Effector memory CD4-positive, alpha-beta T cell (primary cell): ENCODE data around the gene RNF213.
A peak's percentile ranks its signal among the peaks of the same experiment; 100 is the strongest.
"Not testable (repeated sequence)": the region's sequence is repeated elsewhere in the genome, so short reads cannot be mapped to it uniquely, and the experiment has no call there.

Experiments
- DNase-seq, 3 donors: peaks; one replicate each; pipeline ENCODE4 v3.0.0-alpha.2; 2020
- H3K27ac ChIP-seq: 2 replicates; pipeline ENCODE4 v1.7.0; 2013; ENCODE audit warnings: mild to moderate bottlenecking, low read length, moderate library complexity; ENCODE audit not compliant: insufficient read depth, poor library complexity, severe bottlenecking
- H3K27me3 ChIP-seq: replicated peaks from 2 replicates; pipeline ENCODE4 v1.7.0; 2013; ENCODE audit warnings: mild to moderate bottlenecking, low read length; ENCODE audit not compliant: insufficient read depth, control insufficient read depth, poor library complexity, severe bottlenecking
- H3K36me3 ChIP-seq: 2 replicates; pipeline ENCODE4 v1.7.0; 2013; ENCODE audit warnings: mild to moderate bottlenecking, low read length, moderate library complexity; ENCODE audit not compliant: control insufficient read depth, insufficient read depth
- H3K4me1 ChIP-seq: 2 replicates; pipeline ENCODE4 v1.7.0; 2013; ENCODE audit warnings: low read length, mild to moderate bottlenecking; ENCODE audit not compliant: control insufficient read depth, insufficient read depth, poor library complexity, severe bottlenecking
- H3K4me3 ChIP-seq: 2 replicates; pipeline ENCODE4 v1.7.0; 2013; ENCODE audit warnings: low read length, low read depth, mild to moderate bottlenecking; ENCODE audit not compliant: insufficient read depth, poor library complexity, severe bottlenecking
- H3K9me3 ChIP-seq: 2 replicates; pipeline ENCODE4 v1.7.0; 2013; ENCODE audit warnings: mild to moderate bottlenecking, low read length, moderate library complexity; ENCODE audit not compliant: control insufficient read depth

The RNF213 gene

DNA sequence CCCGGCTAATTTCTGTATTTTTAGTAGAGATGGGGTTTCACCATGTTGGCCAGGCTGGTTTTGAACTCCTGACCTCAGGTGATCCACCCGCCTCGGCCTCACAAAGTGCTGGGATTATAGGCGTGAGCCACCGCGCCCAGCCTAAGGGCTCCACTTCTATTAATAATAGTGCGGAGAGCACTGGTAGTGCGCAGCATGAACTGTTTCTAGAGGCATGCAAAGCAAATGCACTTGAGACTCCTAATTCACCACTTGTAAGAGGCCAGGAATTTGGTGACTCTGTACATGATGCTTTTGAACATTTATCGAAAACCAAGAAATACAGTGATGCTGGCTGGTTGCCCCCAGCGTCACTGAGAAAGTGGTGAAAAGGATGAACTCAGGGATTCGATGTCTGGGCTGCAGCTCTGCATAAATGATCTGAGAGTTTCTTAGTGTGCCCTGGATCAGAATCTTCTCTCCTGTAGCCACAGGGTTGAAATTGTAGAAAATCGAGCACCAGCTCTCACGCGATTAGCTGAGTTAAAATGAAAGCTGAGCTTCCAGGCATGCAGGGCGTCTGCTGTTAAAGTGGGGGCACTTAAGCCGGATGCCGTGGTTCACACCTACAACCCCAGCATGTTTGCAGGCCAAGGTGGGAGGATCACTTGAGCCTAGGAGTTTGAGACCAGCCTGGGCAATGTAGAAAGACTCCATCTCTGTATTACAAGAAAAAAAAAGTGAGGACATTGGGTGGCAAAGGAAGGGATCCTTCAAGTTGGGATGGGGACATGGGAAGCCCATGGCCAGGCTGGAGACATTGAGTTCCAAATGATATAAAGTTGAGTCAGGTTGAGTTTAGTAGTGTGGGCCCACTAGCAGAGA, 4.8 kb downstream of the RNF213 start:
- H3K27me3 ChIP-seq = no peaks in the 10 kb centered on the region
- peak overlapping the region; percentile 77 for H3K4me3 ChIP-seq
- peak overlapping the region; percentile 88 for H3K27ac ChIP-seq
- DNase-seq = peak; percentile 48 to 56 (median 50)
- H3K9me3 ChIP-seq = no peaks in the 10 kb centered on the region
- peaks cover 35% of the 10 kb centered on the region for H3K36me3 ChIP-seq
- H3K4me1 ChIP-seq = peaks cover 46% of the 10 kb centered on the region

DNA sequence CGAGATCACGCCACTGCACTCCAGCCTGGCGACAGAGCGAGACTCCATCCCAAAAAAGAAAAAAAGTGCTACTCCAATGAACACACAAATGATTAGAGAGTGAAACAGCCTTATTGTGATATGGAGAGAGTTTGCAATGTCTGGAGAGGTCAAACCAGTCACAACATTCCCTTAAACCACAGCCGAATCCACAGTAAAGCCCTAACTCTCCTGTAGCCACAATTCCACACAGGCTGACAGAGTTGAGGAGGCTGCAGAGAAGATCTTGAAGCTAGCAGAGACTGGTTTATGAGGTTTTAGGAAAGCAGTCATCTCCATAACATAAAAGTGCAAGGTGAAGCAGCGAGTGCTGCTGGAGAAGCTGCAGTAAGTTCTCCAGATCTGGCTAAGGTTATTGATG, 6.7 kb downstream of the RNF213 start:
- H3K36me3 ChIP-seq = peaks cover 36% of the 10 kb centered on the region
- H3K27ac ChIP-seq = no peak overlapping the region
- DNase-seq = no peak
- H3K4me1 ChIP-seq = peaks cover 36% of the 10 kb centered on the region
- no peaks in the 10 kb centered on the region for H3K9me3 ChIP-seq
- H3K27me3 ChIP-seq = no peaks in the 10 kb centered on the region
- no peak overlapping the region for H3K4me3 ChIP-seq

DNA sequence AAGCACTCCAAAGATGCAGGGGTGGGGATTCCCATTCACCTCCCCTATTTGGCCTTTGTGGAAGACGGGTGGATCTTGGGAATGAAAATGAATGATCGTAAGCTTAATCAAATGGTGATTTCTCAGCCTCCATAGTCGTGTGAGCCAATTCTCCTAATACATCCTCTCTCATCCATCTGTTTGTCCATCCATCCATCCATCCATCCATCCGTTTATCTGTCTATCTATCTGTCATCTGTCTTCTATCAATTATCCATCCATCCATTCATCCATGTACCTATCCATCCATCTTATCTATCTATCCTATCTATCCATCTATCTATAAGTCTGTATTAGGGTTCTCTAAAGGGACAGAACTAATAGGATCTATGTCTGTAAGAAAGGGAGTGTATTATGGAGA, 7.8 kb downstream of the RNF213 start:
- H3K36me3 ChIP-seq = peaks cover 43% of the 10 kb centered on the region
- no peak overlapping the region for H3K4me3 ChIP-seq
- peaks cover 29% of the 10 kb centered on the region for H3K4me1 ChIP-seq

DNA sequence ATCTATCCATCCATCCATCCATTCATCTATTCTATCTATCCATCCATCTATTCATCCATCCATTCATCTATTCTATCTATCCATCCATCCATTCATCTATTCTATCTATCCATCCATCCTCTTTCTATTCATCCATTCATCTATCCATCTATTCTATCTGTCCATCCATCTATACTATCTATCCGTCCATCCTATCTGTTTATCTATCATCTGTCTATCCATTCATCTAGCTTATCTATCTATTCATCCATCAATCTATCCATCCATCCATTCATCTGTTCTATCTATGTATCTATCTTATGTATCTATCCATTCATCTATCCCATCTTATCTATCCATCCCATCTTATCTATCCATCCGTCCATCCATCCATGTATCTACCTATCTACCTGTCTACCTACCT, 8.8 kb downstream of the RNF213 start:
- H3K27ac ChIP-seq = peak overlapping the region; percentile 0
- no peak overlapping the region for H3K4me3 ChIP-seq
- H3K36me3 ChIP-seq = peaks cover 51% of the 10 kb centered on the region
- peaks cover 34% of the 10 kb centered on the region for H3K4me1 ChIP-seq
- DNase-seq = no peak
- no peaks in the 10 kb centered on the region for H3K27me3 ChIP-seq
- no peaks in the 10 kb centered on the region for H3K9me3 ChIP-seq

More for the DNA sequence above, 7.8 kb downstream of the RNF213 start:
- DNase-seq = no peak
- Histone ChIP-seq H3K27me3 (no peaks in the 10 kb centered on the region), H3K27ac (no peak overlapping the region), H3K9me3 (no peaks in the 10 kb centered on the region)

DNA sequence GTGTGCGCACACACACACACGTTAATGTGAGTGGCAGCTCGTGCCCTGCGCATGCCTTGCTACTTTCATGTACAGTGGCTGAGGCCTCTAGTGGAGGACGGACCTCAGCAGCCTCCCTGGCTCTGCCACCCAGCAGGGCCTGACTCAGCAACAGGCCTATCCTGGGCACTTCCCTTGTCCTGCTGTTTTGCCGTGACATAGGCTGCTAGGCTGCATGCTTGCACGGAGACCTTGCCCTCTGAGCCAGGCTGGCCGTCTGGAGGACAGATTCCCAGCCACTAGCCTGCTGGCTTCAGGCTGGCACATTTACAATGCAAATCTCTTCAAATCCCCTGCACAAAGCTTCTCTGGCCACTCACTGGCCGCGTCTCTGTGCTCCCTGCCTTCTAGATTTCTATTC, 9.5 kb downstream of the RNF213 start:
- no peak overlapping the region for H3K4me3 ChIP-seq
- H3K27ac ChIP-seq = peak overlapping the region; percentile 6
- H3K9me3 ChIP-seq = no peaks in the 10 kb centered on the region
- peaks cover 29% of the 10 kb centered on the region for H3K4me1 ChIP-seq
- no peaks in the 10 kb centered on the region for H3K27me3 ChIP-seq
- no peak for DNase-seq
- H3K36me3 ChIP-seq = peaks cover 55% of the 10 kb centered on the region

DNA sequence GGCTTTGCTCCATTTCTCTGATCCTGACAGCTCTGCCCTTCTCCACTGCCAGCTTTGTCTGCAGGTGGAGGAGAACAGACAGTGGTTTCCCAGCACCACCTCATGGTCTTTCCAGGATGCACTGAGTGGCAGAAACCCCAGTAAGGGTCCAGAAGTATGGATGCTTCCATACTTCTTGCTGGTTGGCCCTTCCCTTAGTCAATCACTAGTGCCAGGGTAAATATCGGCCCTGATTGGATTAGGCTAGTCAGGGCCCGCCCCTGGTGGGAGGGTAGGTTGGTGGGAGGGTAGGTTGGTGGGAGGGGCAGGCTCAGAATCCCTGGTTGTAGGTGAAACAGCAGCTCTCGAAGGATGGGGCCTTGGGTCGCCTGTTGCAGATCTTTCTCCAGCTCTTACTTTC, 10.2 kb downstream of the RNF213 start:
- peak in 2 of 3 donors; percentile 25 to 27 for DNase-seq
- H3K36me3 ChIP-seq = peaks cover 56% of the 10 kb centered on the region
- peak overlapping the region; percentile 6 for H3K27ac ChIP-seq

DNA sequence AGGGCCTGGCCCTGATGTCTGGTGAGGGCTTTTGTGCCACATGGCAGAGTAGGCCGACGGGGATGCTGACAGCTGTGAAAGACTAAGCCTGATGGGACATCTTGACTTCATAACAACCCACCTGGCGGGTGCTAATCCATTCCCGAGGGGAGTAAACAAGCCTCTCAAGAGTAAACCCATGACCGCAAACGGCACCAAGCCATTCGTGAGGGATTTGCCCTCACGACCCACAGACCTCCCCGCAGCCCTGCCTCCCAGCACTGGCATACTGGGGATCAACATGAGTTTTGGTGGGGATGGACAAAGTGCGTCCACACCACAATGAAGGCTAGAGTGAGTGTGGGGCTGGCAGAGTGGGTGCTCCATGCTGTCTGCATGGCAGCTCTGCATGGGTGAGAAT, 11.7 kb downstream of the RNF213 start:
- no peak overlapping the region for H3K4me3 ChIP-seq
- H3K27ac ChIP-seq = no peak overlapping the region
- no peaks in the 10 kb centered on the region for H3K27me3 ChIP-seq
- H3K9me3 ChIP-seq = no peaks in the 10 kb centered on the region
- peaks cover 18% of the 10 kb centered on the region for H3K4me1 ChIP-seq
- H3K36me3 ChIP-seq = peaks cover 56% of the 10 kb centered on the region
- no peak for DNase-seq

More for the DNA sequence above, 10.2 kb downstream of the RNF213 start:
- Histone ChIP-seq H3K27me3 (no peaks in the 10 kb centered on the region), H3K4me1 (peaks cover 28% of the 10 kb centered on the region), H3K4me3 (no peak overlapping the region), H3K9me3 (no peaks in the 10 kb centered on the region)

DNA sequence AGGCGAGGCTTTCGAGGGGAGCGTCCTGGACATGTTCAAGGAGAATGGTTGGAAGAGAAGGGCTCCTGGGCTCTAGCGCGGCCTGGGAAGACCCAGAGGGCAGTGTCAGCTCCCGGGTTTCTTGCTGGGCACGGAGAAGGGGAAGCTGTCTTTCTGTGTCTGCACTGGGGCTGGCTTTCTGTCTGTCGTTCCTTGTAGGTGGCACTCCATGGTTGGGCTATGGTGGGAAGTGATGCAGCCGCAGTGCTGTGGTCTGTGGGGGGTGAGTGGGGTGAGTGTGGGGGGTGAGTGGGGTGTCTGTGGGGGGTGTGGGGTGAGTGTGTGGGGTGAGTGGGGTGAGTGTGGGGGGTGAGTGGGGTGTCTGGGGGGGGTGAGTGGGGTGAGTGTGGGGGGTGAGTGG, 13.7 kb downstream of the RNF213 start:
- Histone ChIP-seq H3K9me3 (no peaks in the 10 kb centered on the region), H3K27ac (no peak overlapping the region), H3K4me3 (no peak overlapping the region), H3K4me1 (peaks cover 16% of the 10 kb centered on the region), H3K36me3 (peaks cover 52% of the 10 kb centered on the region), H3K27me3 (no peaks in the 10 kb centered on the region)
- DNase-seq = peak in 1 of 3 donors; percentile 16

DNA sequence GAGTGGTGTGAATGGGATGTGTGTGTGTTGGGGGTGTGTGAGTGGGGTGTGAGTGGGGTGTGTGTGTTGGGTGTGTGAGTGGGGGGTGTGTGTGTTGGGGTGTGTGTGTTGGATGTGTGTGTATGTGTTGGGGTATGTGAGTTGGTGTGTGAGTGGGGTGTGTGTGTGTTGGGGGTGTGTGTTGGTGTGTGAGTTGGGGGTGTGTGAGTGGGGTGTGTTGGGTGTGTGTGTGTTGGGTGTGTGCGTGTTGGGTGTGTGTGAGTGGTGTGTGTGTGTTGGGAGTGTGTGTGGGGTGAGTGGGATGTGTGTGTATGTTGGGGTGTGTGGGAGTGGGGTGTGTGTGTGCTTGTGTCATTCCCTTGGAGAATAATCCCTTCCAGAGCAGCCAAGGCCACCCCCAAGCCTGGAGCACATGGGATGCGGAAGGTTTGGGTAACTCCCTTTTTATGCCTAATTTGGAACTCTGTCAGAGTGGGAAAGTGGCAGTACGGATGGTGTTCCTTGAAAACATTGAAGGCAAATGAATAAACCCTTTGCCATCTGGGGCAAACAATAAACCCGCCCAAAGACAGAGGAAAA, 14.3 kb downstream of the RNF213 start:
- H3K27ac ChIP-seq = peak overlapping the region; percentile 18
- H3K4me3 ChIP-seq = no peak overlapping the region
- no peak for DNase-seq
- H3K27me3 ChIP-seq = no peaks in the 10 kb centered on the region
- no peaks in the 10 kb centered on the region for H3K9me3 ChIP-seq
- peaks cover 50% of the 10 kb centered on the region for H3K36me3 ChIP-seq
- H3K4me1 ChIP-seq = peaks cover 16% of the 10 kb centered on the region

DNA sequence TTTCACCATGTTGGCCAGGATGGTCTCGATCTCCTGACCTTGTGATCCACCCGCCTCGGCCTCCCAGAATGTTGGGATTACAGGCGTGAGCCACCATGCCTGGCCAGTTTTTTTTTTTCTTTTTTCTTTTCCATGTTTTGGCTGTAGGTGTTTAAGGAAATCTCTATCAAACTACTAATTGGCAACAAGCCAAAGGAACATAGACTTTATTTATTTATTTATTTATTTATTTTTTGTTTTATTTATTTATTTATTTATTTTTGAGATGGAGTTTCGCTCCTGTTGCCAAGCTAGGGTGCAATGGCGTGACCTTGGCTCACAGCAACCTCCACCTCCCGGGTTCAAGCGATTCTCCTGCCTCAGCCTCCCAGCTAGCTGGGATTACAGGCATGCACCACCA, 15.2 kb downstream of the RNF213 start:
- not testable (repeated sequence) for H3K4me3 ChIP-seq, H3K9me3 ChIP-seq, H3K27me3 ChIP-seq, H3K27ac ChIP-seq, DNase-seq
- Histone ChIP-seq H3K4me1 (peaks cover 11% of the 10 kb centered on the region), H3K36me3 (peaks cover 53% of the 10 kb centered on the region)
